Lower leg skin (tissue), 3 donors: ENCODE data around the gene CNKSR3.

Experiments used
- CTCF ChIP-seq, 3 donors: fragments of 450-650 bp; IDR thresholded peaks; one replicate each; pipeline ENCODE4 v1.5.1; 2016; ENCODE audit warnings: antibody characterized with exemption in 3 of 3, mild to moderate bottlenecking in 3 of 3, moderate library complexity in 2 of 3
- POLR2A ChIP-seq, 2 donors: fragments of 450-650 bp; IDR thresholded peaks; one replicate each; pipeline ENCODE4 v1.6.1; 2016 to 2017; ENCODE audit warnings: antibody characterized with exemption in 2 of 2, mild to moderate bottlenecking in 1 of 2, moderate library complexity in 1 of 2

- TF ChIP-seq CTCF (IDR thresholded peaks at IDR 0.05) (no peak), POLR2A (IDR thresholded peaks at IDR 0.05) (no peak)
Observed at GRCh38 chr6:154459513-154459912, 51.0 kb downstream of the CNKSR3 start.
